ENCODE measurements around the gene HELLS.
A peak's percentile ranks its signal among the peaks of the same experiment; 100 is the strongest.
"Not testable (repeated sequence)": the region's sequence is repeated elsewhere in the genome, so short reads cannot be mapped to it uniquely, and the experiment has no call there.

The HELLS gene

DNA sequence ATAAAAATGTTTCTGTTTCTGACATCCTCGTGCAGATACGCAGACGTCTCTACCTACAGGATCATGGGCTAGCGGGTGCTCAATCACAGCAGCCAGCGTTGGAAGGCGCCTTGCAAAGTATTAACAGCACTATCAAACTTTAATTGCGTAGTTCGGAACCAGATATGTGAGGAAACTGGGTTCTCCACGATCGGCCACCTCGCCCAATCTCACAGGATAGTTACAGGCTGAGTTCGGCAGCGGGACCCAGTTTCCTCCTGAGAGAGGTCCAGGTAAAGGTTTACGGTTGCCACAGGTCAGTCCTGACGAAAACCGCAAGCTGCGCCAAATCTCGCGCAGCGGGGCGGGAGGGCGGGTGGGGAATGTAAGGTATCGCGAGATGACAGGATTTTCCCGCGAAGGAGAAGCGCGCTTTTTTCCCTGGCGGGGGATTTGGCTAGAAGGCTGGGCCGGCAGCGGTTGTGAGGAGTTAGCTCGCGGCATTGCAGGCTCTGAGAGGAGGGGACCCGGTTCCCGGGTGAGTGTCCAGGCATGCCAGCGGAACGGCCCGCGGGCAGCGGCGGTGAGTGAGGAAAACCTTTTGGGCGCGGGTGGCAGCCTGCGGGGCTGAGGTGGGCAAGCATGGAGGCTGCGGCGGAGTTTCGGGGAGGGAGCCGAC is at the start of gene HELLS:
Gene HELLS, plus strand, starts transcription at position 398 of the 658 bp plus-strand sequence. Its CDS starts 134 bp downstream, at position 532.
- no peak for TF ChIP-seq Cebpa-rat (IDR thresholded peaks at IDR 0.05)
- peak within 1 kb of the TSS; percentile 92 for H3K4me2 ChIP-seq
- H3K9ac ChIP-seq = peak within 1 kb of the TSS; percentile 95
- H3K27me3 ChIP-seq = no peaks in the 10 kb centered on the region
- H3K9me3 ChIP-seq = no peaks in the 10 kb centered on the region
- peak within 1 kb of the TSS; percentile 93 for H3K4me3 ChIP-seq
- H3K36me3 ChIP-seq = peaks cover 17% of the 10 kb centered on the region; the same call in 1 of the 2 replicates
- peaks cover 41% of the 10 kb centered on the region for H3K4me1 ChIP-seq
- peak within 1 kb of the TSS; percentile 95 for H3K27ac ChIP-seq
- H4K20me1 ChIP-seq = 0 out of 2 replicates have a peak, but pooled peaks cover 6% of the 10 kb centered on the region

DNA sequence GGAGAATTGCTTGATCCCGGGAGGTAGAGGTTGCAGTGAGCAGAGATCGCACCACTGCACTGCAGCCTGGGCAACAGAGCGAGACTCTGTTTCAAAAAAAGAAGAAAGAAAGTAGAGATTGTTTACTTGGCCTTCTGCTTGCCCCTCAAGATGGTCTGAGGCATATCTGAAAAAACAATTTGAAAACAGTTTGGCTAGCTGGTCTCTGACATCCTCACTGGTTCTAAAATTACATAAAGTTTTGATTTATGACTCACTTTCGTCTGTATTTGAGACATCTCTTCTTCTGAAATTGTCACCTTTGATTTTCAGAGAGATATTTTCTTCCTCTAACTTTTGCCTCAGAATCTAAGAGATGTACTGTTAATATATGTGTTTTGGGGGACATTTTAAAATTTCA is 49.6 kb upstream of the HELLS start:
- Histone ChIP-seq H3K27me3 (no peaks in the 10 kb centered on the region), H3K27ac (no peak overlapping the region), H3K9ac (no peak overlapping the region)

DNA sequence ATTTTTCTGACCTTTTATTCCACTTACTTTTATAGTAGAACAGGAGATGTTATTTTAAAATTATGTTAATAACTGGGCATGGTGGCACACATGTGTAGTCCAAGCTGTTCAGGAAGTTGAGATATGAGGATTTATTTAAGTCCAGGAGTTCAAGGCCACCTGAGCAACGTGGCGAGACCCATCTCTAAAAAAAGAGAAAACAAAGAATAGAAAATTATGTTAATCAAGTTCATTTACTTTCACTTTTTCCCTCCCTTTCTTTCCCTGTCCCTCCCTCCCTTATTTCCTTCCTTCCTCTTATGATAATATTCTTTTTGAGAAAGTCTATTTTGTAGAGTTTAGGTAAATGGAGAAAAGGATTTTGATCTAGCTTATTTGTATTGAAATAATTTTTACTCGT is 48.9 kb upstream of the HELLS start:
- Histone ChIP-seq H3K9me3 (no peaks in the 10 kb centered on the region), H3K27ac (no peak overlapping the region), H3K4me2 (no peak overlapping the region), H3K4me1 (peaks cover 16% of the 10 kb centered on the region), H4K20me1 (no peaks in the 10 kb centered on the region), H3K4me3 (no peak overlapping the region), H3K27me3 (no peaks in the 10 kb centered on the region), H3K36me3 (no peaks in the 10 kb centered on the region), H3K9ac (no peak overlapping the region)
- no peak for TF ChIP-seq Cebpa-rat (IDR thresholded peaks at IDR 0.05)

More for the DNA sequence above, 49.6 kb upstream of the HELLS start:
- H3K9me3 ChIP-seq = no peaks in the 10 kb centered on the region
- H4K20me1 ChIP-seq = no peaks in the 10 kb centered on the region
- no peak overlapping the region for H3K4me3 ChIP-seq
- H3K36me3 ChIP-seq = no peaks in the 10 kb centered on the region
- H3K4me2 ChIP-seq = 0 out of 2 replicates have a peak overlapping the region, but pooled peaks have one; percentile 9
- TF ChIP-seq Cebpa-rat (IDR thresholded peaks at IDR 0.05) = no peak
- H3K4me1 ChIP-seq = peaks cover 16% of the 10 kb centered on the region

DNA sequence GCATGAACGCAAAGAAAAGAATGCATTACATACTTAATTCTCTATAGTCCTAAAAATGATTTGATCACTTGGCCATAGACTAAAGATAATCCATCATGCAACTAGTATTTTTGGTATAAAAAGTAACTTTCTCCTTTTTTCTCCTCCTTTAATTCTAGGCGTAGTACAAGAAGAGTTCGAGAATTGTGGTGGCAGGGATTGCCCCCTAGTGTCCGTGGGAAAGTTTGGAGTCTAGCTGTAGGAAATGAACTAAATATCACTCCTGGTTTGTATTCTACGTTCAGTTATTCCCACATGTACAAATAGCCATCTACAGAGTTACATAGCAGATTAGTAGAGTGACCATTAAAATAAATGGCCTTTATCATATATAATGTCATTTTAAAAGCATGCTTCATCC is 45.5 kb upstream of the HELLS start:
- Histone ChIP-seq H3K9ac (no peak overlapping the region), H3K27me3 (no peaks in the 10 kb centered on the region), H3K4me3 (no peak overlapping the region), H3K9me3 (no peaks in the 10 kb centered on the region), H4K20me1 (no peaks in the 10 kb centered on the region), H3K4me2 (no peak overlapping the region), H3K4me1 (peaks cover 16% of the 10 kb centered on the region), H3K36me3 (no peaks in the 10 kb centered on the region), H3K27ac (no peak overlapping the region)
- TF ChIP-seq Cebpa-rat (IDR thresholded peaks at IDR 0.05) = no peak

DNA sequence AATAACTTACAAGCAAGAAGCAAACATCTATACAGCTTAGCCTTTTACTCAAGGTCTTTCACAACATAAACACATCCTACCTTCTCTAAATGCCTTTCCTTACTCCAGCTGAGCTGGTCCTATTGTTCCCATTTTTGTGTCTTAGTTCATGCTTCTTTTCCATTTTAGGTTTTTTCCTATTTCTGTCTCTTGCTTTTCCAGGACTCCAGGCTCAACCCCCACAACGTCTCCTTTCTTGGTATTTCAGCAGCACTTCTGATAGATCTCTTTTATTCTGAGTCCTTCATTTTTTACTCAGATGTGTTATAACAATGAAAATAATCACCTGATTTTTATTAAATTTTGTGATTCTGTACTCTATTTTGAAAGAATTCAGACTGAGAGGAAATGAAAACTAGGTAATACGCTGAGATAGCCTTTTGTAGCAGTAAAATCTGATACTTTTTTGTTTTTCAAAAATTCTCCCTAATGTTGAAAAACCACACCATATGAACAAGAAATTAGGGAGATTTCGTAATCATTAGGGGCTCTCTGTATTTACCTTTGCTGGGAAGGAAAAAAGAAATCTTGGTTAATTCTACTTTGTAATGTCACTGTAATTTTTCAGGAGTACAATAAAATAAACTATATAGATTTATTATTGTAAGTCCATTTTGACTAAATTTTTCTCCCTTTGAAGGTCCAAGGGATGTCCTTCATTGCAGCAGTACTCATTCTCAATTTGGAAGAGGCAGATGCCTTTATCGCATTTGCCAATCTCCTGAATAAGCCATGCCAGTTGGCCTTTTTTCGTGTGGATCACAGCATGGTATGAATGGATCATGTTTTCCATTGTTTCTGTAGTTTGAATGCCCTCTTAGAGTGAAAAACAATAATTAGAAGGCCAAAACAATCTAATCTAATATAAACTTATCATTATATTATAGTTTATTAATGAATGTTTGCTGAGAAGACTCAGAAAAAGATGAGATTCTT is 24.0 kb upstream of the HELLS start:
- no peaks in the 10 kb centered on the region for H4K20me1 ChIP-seq
- H3K4me1 ChIP-seq = no peaks in the 10 kb centered on the region
- H3K27ac ChIP-seq = no peak overlapping the region
- no peaks in the 10 kb centered on the region for H3K36me3 ChIP-seq
- no peaks in the 10 kb centered on the region for H3K9me3 ChIP-seq
- TF ChIP-seq Cebpa-rat (IDR thresholded peaks at IDR 0.05) = no peak
- no peaks in the 10 kb centered on the region for H3K27me3 ChIP-seq
- no peak overlapping the region for H3K4me2 ChIP-seq
- H3K9ac ChIP-seq = no peak overlapping the region
- H3K4me3 ChIP-seq = no peak overlapping the region

DNA sequence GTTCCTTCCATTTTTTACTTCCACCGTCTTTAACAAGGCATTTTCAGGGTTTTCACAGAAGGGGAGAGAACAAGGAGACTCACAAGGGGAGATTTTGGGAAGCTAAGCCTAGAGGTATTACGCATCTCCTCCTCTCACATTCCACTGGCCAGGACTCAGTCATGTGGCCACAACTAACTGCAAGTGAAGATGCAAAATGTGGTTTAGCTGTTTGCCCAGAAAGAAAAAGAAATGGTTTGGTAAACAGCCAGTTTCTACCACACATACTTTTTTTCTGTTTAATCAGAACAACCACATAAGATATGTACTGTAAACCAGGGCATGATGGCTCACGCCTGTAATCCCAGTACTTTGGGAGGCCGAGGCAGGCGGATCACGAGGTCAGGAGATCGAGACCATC is 21.4 kb upstream of the HELLS start:
- no peak overlapping the region for H3K4me3 ChIP-seq
- H3K36me3 ChIP-seq = no peaks in the 10 kb centered on the region
- no peaks in the 10 kb centered on the region for H3K27me3 ChIP-seq
- TF ChIP-seq Cebpa-rat (IDR thresholded peaks at IDR 0.05) = no peak
- no peak overlapping the region for H3K27ac ChIP-seq
- no peak overlapping the region for H3K4me2 ChIP-seq
- H3K9me3 ChIP-seq = no peaks in the 10 kb centered on the region
- H3K9ac ChIP-seq = no peak overlapping the region
- H3K4me1 ChIP-seq = no peaks in the 10 kb centered on the region
- H4K20me1 ChIP-seq = no peaks in the 10 kb centered on the region

DNA sequence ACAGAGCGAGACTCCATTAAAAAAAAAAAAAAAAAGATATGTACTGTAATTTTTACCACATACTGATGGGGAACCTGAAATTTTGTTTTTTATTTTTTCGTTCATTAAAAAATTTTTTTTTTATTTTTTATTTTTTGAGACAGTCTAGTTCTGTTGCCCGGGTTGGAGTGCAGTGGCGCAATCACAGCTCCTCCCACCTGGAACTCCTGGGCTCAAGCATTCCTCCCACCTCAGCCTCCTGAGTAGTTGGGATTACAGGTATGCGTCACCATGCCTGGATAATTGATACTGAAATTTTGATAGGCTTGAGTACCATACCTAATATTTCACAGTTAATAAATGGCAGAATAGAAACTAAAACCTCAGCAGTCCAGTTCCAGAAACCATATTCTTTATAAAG is 20.9 kb upstream of the HELLS start:
- Histone ChIP-seq H3K27ac (no peak overlapping the region), H3K9me3 (no peaks in the 10 kb centered on the region), H4K20me1 (no peaks in the 10 kb centered on the region), H3K27me3 (no peaks in the 10 kb centered on the region), H3K4me3 (no peak overlapping the region), H3K4me2 (no peak overlapping the region), H3K36me3 (no peaks in the 10 kb centered on the region), H3K4me1 (no peaks in the 10 kb centered on the region), H3K9ac (no peak overlapping the region)
- no peak for TF ChIP-seq Cebpa-rat (IDR thresholded peaks at IDR 0.05)

DNA sequence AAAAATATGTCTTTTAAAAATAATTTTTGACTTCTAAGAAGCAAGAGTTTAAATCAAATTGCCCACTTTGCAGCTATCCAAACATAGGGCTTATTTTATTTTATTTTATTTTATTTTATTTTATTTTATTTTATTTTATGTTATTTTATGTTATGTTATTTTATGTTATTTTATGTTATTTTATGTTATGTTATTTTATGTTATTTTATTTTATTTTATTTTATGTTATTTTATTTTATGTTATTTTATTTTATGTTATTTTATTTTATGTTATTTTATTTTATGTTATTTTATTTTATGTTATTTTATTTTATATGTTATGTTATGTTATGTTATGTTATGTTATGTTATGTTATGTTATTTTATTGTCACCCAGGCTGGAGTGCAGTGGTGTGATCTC is 14.0 kb upstream of the HELLS start:
- not testable (repeated sequence) for H3K4me2 ChIP-seq, H3K36me3 ChIP-seq

DNA sequence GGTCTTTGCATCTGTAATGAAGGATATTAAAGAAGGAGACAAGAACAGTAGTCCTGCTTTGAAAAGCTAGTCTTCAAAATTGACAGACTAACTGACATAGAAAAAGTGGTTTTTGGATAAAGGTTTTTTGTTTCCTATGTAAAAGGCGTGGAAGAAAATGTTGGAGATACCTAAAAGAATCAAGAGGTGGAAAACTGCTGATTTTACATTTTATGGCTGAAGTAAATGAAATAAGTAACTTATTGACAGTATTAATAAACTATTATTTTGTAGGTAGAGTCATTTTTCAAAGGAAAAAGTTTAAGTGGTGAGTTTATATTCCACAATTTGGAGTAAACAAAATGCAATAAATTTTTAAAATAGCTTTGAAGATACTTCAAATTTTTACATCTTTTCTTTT is 12.6 kb upstream of the HELLS start:
- TF ChIP-seq Cebpa-rat (IDR thresholded peaks at IDR 0.05) = no peak
- Histone ChIP-seq H3K4me3 (no peak overlapping the region), H3K9me3 (no peaks in the 10 kb centered on the region)

More for the DNA sequence above, 14.0 kb upstream of the HELLS start:
- not testable (repeated sequence) for H3K9ac ChIP-seq, H3K27ac ChIP-seq, H3K4me1 ChIP-seq, H3K27me3 ChIP-seq, H3K4me3 ChIP-seq, H4K20me1 ChIP-seq, H3K9me3 ChIP-seq

DNA sequence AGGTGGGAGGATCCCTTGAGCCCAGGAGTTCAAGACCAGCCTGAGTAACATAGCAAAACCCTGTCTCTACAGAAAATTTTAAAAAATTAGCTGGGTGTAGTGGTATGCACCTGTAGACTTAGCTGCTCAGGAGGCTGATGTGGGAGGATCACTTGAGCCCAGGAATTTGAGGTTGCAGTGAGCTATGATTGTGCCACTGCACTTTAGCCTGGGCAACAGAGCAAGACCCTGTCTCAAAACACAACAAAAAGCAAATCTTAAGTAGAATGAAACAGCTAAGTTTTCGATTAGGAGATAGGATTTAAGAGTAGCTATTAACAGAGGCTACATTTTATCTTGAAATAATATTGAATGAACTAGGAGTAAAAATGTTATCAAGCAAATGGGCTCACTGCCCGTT is 3.3 kb upstream of the HELLS start:
- not testable (repeated sequence) for H4K20me1 ChIP-seq, H3K27ac ChIP-seq, H3K4me2 ChIP-seq, H3K36me3 ChIP-seq, H3K4me3 ChIP-seq, H3K9ac ChIP-seq, H3K27me3 ChIP-seq, H3K9me3 ChIP-seq
- peaks cover 18% of the 10 kb centered on the region for H3K4me1 ChIP-seq

More for the DNA sequence above, 12.6 kb upstream of the HELLS start:
- H3K27me3 ChIP-seq = no peaks in the 10 kb centered on the region
- H3K4me1 ChIP-seq = no peaks in the 10 kb centered on the region
- H4K20me1 ChIP-seq = no peaks in the 10 kb centered on the region
- no peaks in the 10 kb centered on the region for H3K36me3 ChIP-seq
- H3K4me2 ChIP-seq = no peak overlapping the region
- H3K27ac ChIP-seq = no peak overlapping the region
- H3K9ac ChIP-seq = no peak overlapping the region

Data from BLaER1 (cell line).